ENCODE data around the gene POC1A.

The POC1A gene

DNA sequence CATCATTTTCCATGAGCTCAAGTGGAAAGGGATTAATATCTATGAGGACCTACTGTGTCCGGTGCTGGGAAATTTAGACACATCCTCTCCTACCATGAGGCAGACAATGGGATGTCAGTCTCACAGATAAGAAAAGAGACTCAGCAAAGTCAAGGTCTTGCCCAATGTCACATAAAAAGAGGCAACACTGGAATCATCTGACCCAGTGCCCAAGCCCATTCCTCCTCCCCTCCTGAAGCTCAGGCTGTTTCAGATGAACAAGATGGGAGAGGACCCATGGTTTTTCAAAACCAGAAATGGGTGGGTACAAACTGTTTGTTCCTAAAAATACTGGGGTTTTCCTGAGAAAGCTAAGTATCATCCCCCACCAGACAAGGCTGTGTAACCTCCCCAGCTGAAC, 22.2 kb downstream of the POC1A start:
- no peak for DNase-seq (ENCODE audit: low spot score)
- TF ChIP-seq CTCF (IDR thresholded peaks at IDR 0.05; ENCODE audit: borderline replicate concordance, control extremely low read depth, extremely low read depth, insufficient read depth, missing control alignments), result no peak

GRCh38 chr3:52130966-52131622, 23.1 kb downstream of the POC1A start:
- in situ Hi-C loops (cut with MboI; ENCODE audit: low sequenced_read_pairs, unreplicated experiment), result no loop called here
- peak; percentile 67 for DNase-seq (ENCODE audit: low spot score)
- TF ChIP-seq CTCF (IDR thresholded peaks at IDR 0.05; ENCODE audit: borderline replicate concordance, control extremely low read depth, extremely low read depth, insufficient read depth, missing control alignments), result no peak

More for the DNA sequence above, 22.2 kb downstream of the POC1A start:
- in situ Hi-C loops (cut with MboI; ENCODE audit: low sequenced_read_pairs, unreplicated experiment), result no loop called here

DNA sequence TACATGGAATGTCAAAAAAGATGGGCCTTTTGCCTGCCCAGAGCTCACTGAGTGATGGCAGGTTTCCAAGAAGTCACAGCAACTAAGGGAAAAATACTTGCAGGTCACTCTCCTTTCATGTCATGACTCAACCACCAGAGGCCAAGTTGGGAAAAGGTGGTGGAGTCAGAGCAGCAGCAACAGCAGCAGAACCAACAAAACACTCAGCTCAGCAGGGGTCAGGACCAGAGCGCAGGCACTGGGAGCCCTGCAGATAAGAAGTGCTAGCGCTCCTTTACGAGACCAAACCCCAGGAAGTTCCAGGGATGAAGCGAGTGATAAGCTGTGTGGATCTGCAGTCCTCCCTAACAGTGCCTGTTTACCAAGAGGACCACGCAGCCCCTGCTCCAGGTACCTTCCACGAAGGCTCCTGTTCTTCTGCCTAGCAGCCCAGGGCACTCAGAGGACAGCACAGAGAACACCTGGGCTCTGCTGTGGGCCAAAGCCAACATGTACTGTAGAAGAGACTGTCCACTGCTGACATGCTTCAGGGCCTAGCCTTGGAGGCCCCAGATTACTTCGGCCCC, 26.0 kb downstream of the POC1A start:
- in situ Hi-C loops (cut with MboI; ENCODE audit: low sequenced_read_pairs, unreplicated experiment), result no loop called here
- no peak for TF ChIP-seq CTCF (IDR thresholded peaks at IDR 0.05; ENCODE audit: borderline replicate concordance, control extremely low read depth, extremely low read depth, insufficient read depth, missing control alignments)
- no peak for DNase-seq (ENCODE audit: low spot score)

GRCh38 chr3:52126500-52126899, 27.7 kb downstream of the POC1A start:
- DNase-seq (ENCODE audit: low spot score), result no peak
- in situ Hi-C loops (cut with MboI; ENCODE audit: low sequenced_read_pairs, unreplicated experiment), result no loop called here
- no peak for TF ChIP-seq CTCF (IDR thresholded peaks at IDR 0.05; ENCODE audit: borderline replicate concordance, control extremely low read depth, extremely low read depth, insufficient read depth, missing control alignments)

DNA sequence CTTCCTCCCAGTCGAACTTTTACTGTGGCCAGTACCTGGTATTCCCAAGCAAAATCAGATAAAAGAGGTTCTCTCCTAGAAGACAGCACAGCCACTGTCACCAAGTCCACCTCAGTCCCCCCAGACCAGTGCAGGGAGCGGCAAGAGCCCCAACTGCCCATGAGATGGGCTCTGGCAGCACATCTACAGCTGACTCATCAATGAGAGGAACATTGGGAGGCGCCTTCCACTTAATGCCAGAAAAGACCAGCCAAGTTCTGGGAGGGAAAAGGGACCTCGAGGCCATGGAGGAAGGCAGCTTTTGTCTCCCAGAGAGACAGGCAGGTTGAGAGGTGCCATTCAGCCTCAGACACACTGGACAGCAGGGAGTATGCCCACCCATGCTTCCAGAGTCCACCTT, 28.2 kb downstream of the POC1A start:
- DNase-seq (ENCODE audit: low spot score), result no peak
- in situ Hi-C loops (cut with MboI; ENCODE audit: low sequenced_read_pairs, unreplicated experiment), result no loop called here
- no peak for TF ChIP-seq CTCF (IDR thresholded peaks at IDR 0.05; ENCODE audit: borderline replicate concordance, control extremely low read depth, extremely low read depth, insufficient read depth, missing control alignments)

DNA sequence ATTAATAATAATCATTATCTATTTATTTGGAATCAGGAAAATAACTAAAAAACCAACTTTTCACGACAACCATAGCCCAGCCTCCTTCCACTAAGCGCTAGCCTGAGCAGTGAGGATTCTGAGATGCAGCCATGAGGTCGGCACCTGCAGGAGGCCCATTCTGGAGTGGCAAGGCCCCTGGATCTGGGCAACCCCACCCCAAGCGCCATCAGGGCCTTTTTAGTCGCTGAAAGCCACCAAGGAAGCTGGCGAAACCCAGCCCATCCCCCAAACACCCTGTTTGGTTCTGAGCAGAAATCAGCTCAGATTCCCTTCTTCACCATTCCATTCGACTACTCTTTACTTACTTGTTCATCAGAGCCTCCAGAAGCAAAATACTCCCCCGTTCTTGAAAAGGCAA, 29.5 kb downstream of the POC1A start:
- no peak for TF ChIP-seq CTCF (IDR thresholded peaks at IDR 0.05; ENCODE audit: borderline replicate concordance, control extremely low read depth, extremely low read depth, insufficient read depth, missing control alignments)
- in situ Hi-C loops (cut with MboI; ENCODE audit: low sequenced_read_pairs, unreplicated experiment), result no loop called here
- DNase-seq (ENCODE audit: low spot score), result no peak
